Keratinocyte (primary cell): Measurements from ENCODE around the gene THBS4. TPM values are rescaled to one million over a fixed set of nuclear protein-coding genes. Genes with fewer than 3 reads are reported as not detected.

Experiments
- DNase-seq: peaks from one replicate; pipeline ENCODE4 v3.0.0-alpha.2; 2011; ENCODE audit warnings: low read depth, missing footprints, low spot score
- FAIRE-seq: peaks from 2 replicates; lab custom pipeline; 2011; peaks lifted over from hg19 to GRCh38; lab: Jason Lieb, UNC
- H2AFZ ChIP-seq: 2 replicates; pipeline ENCODE4 v1.6.0; 2012; ENCODE audit warnings: low read length, control low read depth, inconsistent platforms; ENCODE audit not compliant: control insufficient read depth
- H3K27ac ChIP-seq: 2 replicates; pipeline ENCODE4 v1.5.1; 2011; ENCODE audit warnings: low read length; ENCODE audit not compliant: control insufficient read depth, insufficient read depth
- H3K27me3 ChIP-seq: 3 replicates; pipeline ENCODE4 v1.6.0; 2011; ENCODE audit warnings: low read length; ENCODE audit not compliant: control insufficient read depth, insufficient read depth; ENCODE audit errors: extremely low read depth
- H3K36me3 ChIP-seq, 2 experiments: 2 replicates in 1 of 2; 3 replicates in 1 of 2; pipeline ENCODE4 v1.5.1; 2011; ENCODE audit warnings: low read length in 2 of 2, mild to moderate bottlenecking in 1 of 2; ENCODE audit not compliant: control insufficient read depth in 2 of 2, insufficient read depth in 2 of 2; ENCODE audit errors: extremely low read depth in 1 of 2
- H3K4me1 ChIP-seq: 3 replicates; pipeline ENCODE4 v1.5.1; 2011; ENCODE audit warnings: low read length; ENCODE audit not compliant: control insufficient read depth, insufficient read depth; ENCODE audit errors: extremely low read depth
- H3K4me2 ChIP-seq: 3 replicates; pipeline ENCODE4 v1.6.0; 2011; ENCODE audit warnings: low read depth, low read length; ENCODE audit not compliant: control insufficient read depth, insufficient read depth; ENCODE audit errors: extremely low read depth
- H3K4me3 ChIP-seq, 3 experiments: fragments of 200-600 bp in 1 of 3; sonication (generic) in 1 of 3; 2 replicates in 2 of 3; 3 replicates in 1 of 3; pipeline ENCODE4 v1.5.1; 2011 to 2016; ENCODE audit warnings: low read length in 3 of 3, mild to moderate bottlenecking in 3 of 3, control low read depth in 2 of 3, inconsistent platforms in 1 of 3, low read depth in 1 of 3, mixed read lengths in 1 of 3, mixed run types in 1 of 3, moderate library complexity in 1 of 3; ENCODE audit not compliant: control insufficient read depth in 2 of 3, insufficient read depth in 2 of 3; ENCODE audit errors: extremely low read depth in 1 of 3
- H3K79me2 ChIP-seq: 2 replicates; pipeline ENCODE4 v1.6.0; 2012; ENCODE audit warnings: low read length; ENCODE audit not compliant: control insufficient read depth, insufficient read depth
- H3K9ac ChIP-seq: 3 replicates; pipeline ENCODE4 v1.6.0; 2011; ENCODE audit warnings: low read length; ENCODE audit not compliant: control insufficient read depth, insufficient read depth; ENCODE audit errors: extremely low read depth
- H3K9me1 ChIP-seq: 3 replicates; pipeline ENCODE4 v1.6.0; 2011; ENCODE audit warnings: low read length; ENCODE audit not compliant: control insufficient read depth, insufficient read depth; ENCODE audit errors: extremely low read depth
- H3K9me3 ChIP-seq: 2 replicates; pipeline ENCODE4 v1.5.1; 2012; ENCODE audit warnings: low read depth, low read length; ENCODE audit not compliant: control insufficient read depth
- H4K20me1 ChIP-seq: 3 replicates; pipeline ENCODE4 v1.6.0; 2011; ENCODE audit warnings: low read length; ENCODE audit not compliant: control insufficient read depth, insufficient read depth; ENCODE audit errors: extremely low read depth
- CTCF ChIP-seq, 3 experiments: IDR thresholded peaks in 1 of 3; conservative IDR thresholded peaks in 1 of 3; optimal IDR thresholded peaks in 1 of 3; 2 replicates in 2 of 3; 3 replicates in 1 of 3; pipeline versions ENCODE3 to v1.5.1; 2011; ENCODE audit warnings: low read length in 3 of 3, mild to moderate bottlenecking in 3 of 3, moderate library complexity in 2 of 3, control low read depth in 1 of 3, inconsistent platforms in 1 of 3; ENCODE audit not compliant: insufficient read depth in 2 of 3; ENCODE audit errors: extremely low read depth in 1 of 3
- EZH2 ChIP-seq: IDR thresholded peaks from one replicate; pipeline ENCODE4 v1.6.1; 2012; ENCODE audit warnings: inconsistent platforms, mild to moderate bottlenecking, low read length, moderate library complexity
- dilution Hi-C: fragments of 300-500 bp; cut with MboI; formaldehyde crosslinking; loops from one replicate; pipeline ENCODE4 v1.7.0; 2020; ENCODE audit warnings: low sequenced_read_pairs; ENCODE audit not compliant: extremely low pct_ligation_motif_present
- polyA plus RNA-seq, 5 experiments: library from polyadenylated mRNA; depleted of rRNA in 3 of 5; stranded (reverse) in 3 of 5; stranded (forward) in 1 of 5; unstranded in 1 of 5; fragments of >200 nt; gene quantifications; 1 replicate in 1 of 5; 2 replicates in 3 of 5; 3 replicates in 1 of 5; pipeline versions ENCODE4 v1.2.1 to v1.2.3, GENCODE V29; 2011 to 2012; ENCODE audit warnings: missing spikeins in 2 of 5, low read depth in 1 of 5, low replicate concordance in 1 of 5

The THBS4 gene
- polyA plus RNA-seq, 1 donor (not counting 4 experiments of a cell fraction or from before 2014, with no cell fraction given): 0.47 TPM

- Histone ChIP-seq H3K4me3 (no peak overlapping the region), H3K36me3 (no peaks in the 10 kb centered on the region), H3K27me3 (no peaks in the 10 kb centered on the region), H3K27ac (no peak overlapping the region), H3K9me3 (no peaks in the 10 kb centered on the region), H3K9ac (no peak overlapping the region), H3K4me1 (no peaks in the 10 kb centered on the region), H3K9me1 (no peaks in the 10 kb centered on the region), H4K20me1 (no peaks in the 10 kb centered on the region), H3K79me2 (no peaks in the 10 kb centered on the region), H2AFZ (no peak overlapping the region), H3K4me2 (no peak overlapping the region)
- DNase-seq (no peak), FAIRE-seq (no peak)
- dilution Hi-C loops: no loop called here
- TF ChIP-seq EZH2: no peak
- no peak for TF ChIP-seq CTCF (optimal IDR thresholded peaks at IDR 0.05 in 1 of 3, IDR thresholded peaks at IDR 0.05 in 1 of 3, conservative IDR thresholded peaks at IDR 0.05 in 1 of 3; ENCODE audit: extremely low read depth in 1 of 3, insufficient read depth in 2 of 3, low read length in 3 of 3)
Measured at GRCh38 chr5:80076131-80077050, 41.2 kb downstream of the THBS4 start.

GRCh38 chr5:80077051-80077714, 42.0 kb downstream of the THBS4 start:
- no peaks in the 10 kb centered on the region for H3K79me2 ChIP-seq
- H3K4me2 ChIP-seq: no peak overlapping the region
- no peaks in the 10 kb centered on the region for H3K9me3 ChIP-seq
- FAIRE-seq (no peak), DNase-seq (no peak)
- no peak overlapping the region for H2AFZ ChIP-seq
- no peaks in the 10 kb centered on the region for H3K4me1 ChIP-seq
- TF ChIP-seq CTCF (optimal IDR thresholded peaks at IDR 0.05 in 1 of 3, IDR thresholded peaks at IDR 0.05 in 1 of 3, conservative IDR thresholded peaks at IDR 0.05 in 1 of 3; ENCODE audit: extremely low read depth in 1 of 3, insufficient read depth in 2 of 3, low read length in 3 of 3) (no peak), EZH2 (no peak)
- H4K20me1 ChIP-seq: no peaks in the 10 kb centered on the region
- H3K9ac ChIP-seq: no peak overlapping the region
- no peaks in the 10 kb centered on the region for H3K9me1 ChIP-seq
- dilution Hi-C loops: no loop called here
- H3K36me3 ChIP-seq: no peaks in the 10 kb centered on the region
- H3K27ac ChIP-seq: no peak overlapping the region
- no peaks in the 10 kb centered on the region for H3K27me3 ChIP-seq
- H3K4me3 ChIP-seq: no peak overlapping the region
